GF-D8 (cell line): ENCODE measurements around the gene SRPK1.
"Not testable (repeated sequence)": the region's sequence is repeated elsewhere in the genome, so short reads cannot be mapped to it uniquely, and the experiment has no call there.

ENCODE experiments used
- DNase-seq: peaks from one replicate; lab custom pipeline; 2025; lab: John Stamatoyannopoulos, UW

The SRPK1 gene

GRCh38 chr6:35931120-35931561 lies 10.2 kb upstream of the SRPK1 start:
- DNase-seq = no peak

GRCh38 chr6:35929601-35930000 lies 8.7 kb upstream of the SRPK1 start:
- DNase-seq = no peak

- no peak for DNase-seq
These were observed 5.8 kb upstream of the SRPK1 start for GRCh38 chr6:35926509-35927215.

GRCh38 chr6:35925961-35926360 lies 5.1 kb upstream of the SRPK1 start:
- no peak for DNase-seq

GRCh38 chr6:35924146-35924545 lies 3.2 kb upstream of the SRPK1 start:
- no peak for DNase-seq

- DNase-seq = no peak
These were observed 1.2 kb upstream of the SRPK1 start for GRCh38 chr6:35922139-35922554.

- peak; percentile 21 for DNase-seq
These were observed 809 bp downstream of the SRPK1 start for GRCh38 chr6:35919827-35920751.

GRCh38 chr6:35919085-35919826 lies 1.6 kb downstream of the SRPK1 start:
- peak; percentile 38 for DNase-seq

GRCh38 chr6:35916893-35917292 lies 4.0 kb downstream of the SRPK1 start:
- DNase-seq = not testable (repeated sequence)

- DNase-seq = no peak
These were observed 4.8 kb downstream of the SRPK1 start for GRCh38 chr6:35916056-35916455.

- no peak for DNase-seq
These were observed 6.4 kb downstream of the SRPK1 start for GRCh38 chr6:35914536-35914935.

- no peak for DNase-seq
These were observed 8.8 kb downstream of the SRPK1 start for GRCh38 chr6:35911871-35912653.

GRCh38 chr6:35909571-35909970 lies 11.3 kb downstream of the SRPK1 start:
- DNase-seq = not testable (repeated sequence)

- not testable (repeated sequence) for DNase-seq
These were observed 12.0 kb downstream of the SRPK1 start for GRCh38 chr6:35908753-35909401.

GRCh38 chr6:35907750-35908149 lies 13.1 kb downstream of the SRPK1 start:
- DNase-seq = no peak

GRCh38 chr6:35906499-35906846 lies 14.4 kb downstream of the SRPK1 start:
- DNase-seq = no peak

GRCh38 chr6:35905841-35906498 lies 14.9 kb downstream of the SRPK1 start:
- DNase-seq = no peak

GRCh38 chr6:35905141-35905785 lies 15.6 kb downstream of the SRPK1 start:
- no peak for DNase-seq

- no peak for DNase-seq
These were observed 17.2 kb downstream of the SRPK1 start for GRCh38 chr6:35903679-35904078.

- no peak for DNase-seq
These were observed 20.4 kb downstream of the SRPK1 start for GRCh38 chr6:35900448-35900847.
